Measurements from ENCODE around the gene IFNB1.

The IFNB1 gene

GRCh38 chr9:21070906-21071305 is 6.8 kb downstream of the IFNB1 start:
- no peak for DNase-seq (ENCODE audit: low read depth, low spot score)

- no peak for DNase-seq (ENCODE audit: low read depth, low spot score)
Observed at GRCh38 chr9:21070171-21070571, 7.6 kb downstream of the IFNB1 start.

GRCh38 chr9:21060919-21061561 is 16.7 kb downstream of the IFNB1 start:
- DNase-seq (ENCODE audit: low read depth, low spot score): no peak

GRCh38 chr9:21056931-21057330 is 20.8 kb downstream of the IFNB1 start:
- no peak for DNase-seq (ENCODE audit: low read depth, low spot score)

GRCh38 chr9:21053851-21054250 is 23.9 kb downstream of the IFNB1 start:
- no peak for DNase-seq (ENCODE audit: low read depth, low spot score)

GRCh38 chr9:21047281-21047691 is 30.5 kb downstream of the IFNB1 start:
- no peak for DNase-seq (ENCODE audit: low read depth, low spot score)

- no peak for DNase-seq (ENCODE audit: low read depth, low spot score)
Observed at GRCh38 chr9:21043841-21044240, 33.9 kb downstream of the IFNB1 start.

- DNase-seq (ENCODE audit: low read depth, low spot score): no peak
Observed at GRCh38 chr9:21042466-21042865, 35.3 kb downstream of the IFNB1 start.

GRCh38 chr9:21039302-21039701 is 38.4 kb downstream of the IFNB1 start:
- DNase-seq (ENCODE audit: low read depth, low spot score): no peak

GRCh38 chr9:21037278-21037677 is 40.5 kb downstream of the IFNB1 start:
- no peak for DNase-seq (ENCODE audit: low read depth, low spot score)

- no peak for DNase-seq (ENCODE audit: low read depth, low spot score)
Observed at GRCh38 chr9:21031808-21032183, 45.9 kb downstream of the IFNB1 start.

- peak; percentile 24 for DNase-seq (ENCODE audit: low read depth, low spot score)
Observed at GRCh38 chr9:21031091-21031807, 46.5 kb downstream of the IFNB1 start, which contains the start of gene HACD4. TSS of gene HACD4 (minus strand) at chr9:21031640. CDS start at chr9:21031590, 50 bp downstream.

- no peak for DNase-seq (ENCODE audit: low read depth, low spot score)
Observed at GRCh38 chr9:21030389-21031035, 47.2 kb downstream of the IFNB1 start.

- DNase-seq (ENCODE audit: low read depth, low spot score): no peak
Observed at GRCh38 chr9:21029661-21030060, 48.1 kb downstream of the IFNB1 start.

- no peak for DNase-seq (ENCODE audit: low read depth, low spot score)
Observed at GRCh38 chr9:21028466-21028865, 49.3 kb downstream of the IFNB1 start.

GRCh38 chr9:21027295-21027694 is 50.4 kb downstream of the IFNB1 start:
- no peak for DNase-seq (ENCODE audit: low read depth, low spot score)

Data from activated naive CD8-positive, alpha-beta T cell treated with anti-CD3 and anti-CD28 coated beads, Interleukin-2, amount 50 U/mL, for 16 hours (primary cell).